GM12865 (cell line): ENCODE measurements around the gene HEY2.
A peak's percentile ranks its signal among the peaks of the same experiment; 100 is the strongest.
"Not testable (repeated sequence)": the region's sequence is repeated elsewhere in the genome, so short reads cannot be mapped to it uniquely, and the experiment has no call there.

Source experiments
- DNase-seq: peaks from one replicate; pipeline ENCODE4 v3.0.0; 2010; ENCODE audit warnings: low read depth
- H3K4me3 ChIP-seq: 2 replicates; pipeline ENCODE4 v1.5.1; 2011; ENCODE audit warnings: mild to moderate bottlenecking, low read depth, low read length, control low read depth
- TF ChIP-seq, protein P1 (sequence below): IDR thresholded peaks from 2 replicates; pipeline ENCODE4 v1.5.1; 2011; ENCODE audit warnings: low read length, control low read depth, low read depth, inconsistent platforms; ENCODE audit not compliant: insufficient read depth; ENCODE audit errors: missing control alignments

The HEY2 gene

DNA sequence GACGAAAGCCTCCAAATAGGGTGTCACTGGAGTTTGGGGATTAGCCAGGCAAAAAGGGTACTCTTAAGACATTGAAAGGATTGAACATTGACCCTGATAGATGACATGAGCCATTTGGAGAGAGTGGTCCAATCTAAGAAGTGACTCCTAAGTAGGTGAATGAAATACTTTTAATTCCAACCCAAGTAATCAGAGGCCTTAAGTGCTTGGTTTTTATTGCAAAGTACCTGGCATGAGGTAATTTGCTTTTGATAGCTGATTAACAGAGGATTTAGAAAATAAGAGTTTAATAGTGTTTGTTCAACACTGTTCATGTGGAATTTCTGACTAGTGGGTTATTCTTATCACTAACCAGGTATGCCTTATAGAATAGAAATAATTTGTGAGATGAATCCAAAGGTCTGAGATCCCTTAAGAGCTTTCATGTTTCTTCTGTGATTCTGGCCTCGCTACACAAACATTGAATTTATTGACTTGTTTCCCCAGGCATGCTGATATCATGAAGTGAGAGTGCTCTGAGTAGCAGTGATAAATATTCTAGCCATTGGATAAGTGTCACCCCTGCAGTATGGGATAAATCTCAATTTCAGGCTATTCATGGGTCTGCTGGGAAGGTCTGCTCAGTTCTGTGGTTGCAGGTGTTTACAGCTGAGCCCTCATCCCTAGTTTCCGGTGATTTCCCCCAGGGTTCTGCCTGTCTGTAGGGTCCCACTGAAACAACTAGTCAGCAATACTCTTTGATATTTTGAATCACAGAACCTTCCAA, 47.9 kb downstream of the HEY2 start:
- H3K4me3 ChIP-seq = no peak overlapping the region
- TF ChIP-seq, protein P1, sequence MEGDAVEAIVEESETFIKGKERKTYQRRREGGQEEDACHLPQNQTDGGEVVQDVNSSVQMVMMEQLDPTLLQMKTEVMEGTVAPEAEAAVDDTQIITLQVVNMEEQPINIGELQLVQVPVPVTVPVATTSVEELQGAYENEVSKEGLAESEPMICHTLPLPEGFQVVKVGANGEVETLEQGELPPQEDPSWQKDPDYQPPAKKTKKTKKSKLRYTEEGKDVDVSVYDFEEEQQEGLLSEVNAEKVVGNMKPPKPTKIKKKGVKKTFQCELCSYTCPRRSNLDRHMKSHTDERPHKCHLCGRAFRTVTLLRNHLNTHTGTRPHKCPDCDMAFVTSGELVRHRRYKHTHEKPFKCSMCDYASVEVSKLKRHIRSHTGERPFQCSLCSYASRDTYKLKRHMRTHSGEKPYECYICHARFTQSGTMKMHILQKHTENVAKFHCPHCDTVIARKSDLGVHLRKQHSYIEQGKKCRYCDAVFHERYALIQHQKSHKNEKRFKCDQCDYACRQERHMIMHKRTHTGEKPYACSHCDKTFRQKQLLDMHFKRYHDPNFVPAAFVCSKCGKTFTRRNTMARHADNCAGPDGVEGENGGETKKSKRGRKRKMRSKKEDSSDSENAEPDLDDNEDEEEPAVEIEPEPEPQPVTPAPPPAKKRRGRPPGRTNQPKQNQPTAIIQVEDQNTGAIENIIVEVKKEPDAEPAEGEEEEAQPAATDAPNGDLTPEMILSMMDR = no peak

DNA sequence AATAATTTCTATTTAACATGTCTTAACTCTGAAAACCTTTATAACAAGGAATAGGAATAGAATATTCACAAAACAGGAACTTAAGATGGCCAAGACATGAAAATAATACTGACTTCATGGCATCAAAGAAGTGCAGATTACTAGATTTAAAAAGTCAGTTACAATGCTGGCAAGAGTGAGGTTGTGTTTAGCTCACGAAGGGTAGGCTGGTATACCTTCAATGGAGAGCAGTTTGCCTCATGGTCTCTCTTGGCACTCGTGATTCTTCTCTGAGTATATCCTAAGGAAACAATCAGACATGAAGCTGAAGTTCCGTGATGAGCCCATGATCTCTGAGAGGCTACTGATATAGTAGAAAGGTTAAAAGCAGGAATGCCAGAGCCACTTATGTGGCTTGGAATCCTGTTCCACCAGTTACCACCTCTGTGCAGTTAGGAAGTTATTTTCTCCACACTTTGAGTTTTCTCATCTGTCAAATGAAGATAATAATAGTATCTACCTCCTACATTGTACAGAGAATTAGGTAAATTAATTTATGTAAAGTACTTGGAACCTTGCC, 48.5 kb downstream of the HEY2 start:
- DNase-seq = no peak
- TF ChIP-seq, protein P1 = no peak
- no peak overlapping the region for H3K4me3 ChIP-seq

More for the DNA sequence above, 47.9 kb downstream of the HEY2 start:
- no peak for DNase-seq

DNA sequence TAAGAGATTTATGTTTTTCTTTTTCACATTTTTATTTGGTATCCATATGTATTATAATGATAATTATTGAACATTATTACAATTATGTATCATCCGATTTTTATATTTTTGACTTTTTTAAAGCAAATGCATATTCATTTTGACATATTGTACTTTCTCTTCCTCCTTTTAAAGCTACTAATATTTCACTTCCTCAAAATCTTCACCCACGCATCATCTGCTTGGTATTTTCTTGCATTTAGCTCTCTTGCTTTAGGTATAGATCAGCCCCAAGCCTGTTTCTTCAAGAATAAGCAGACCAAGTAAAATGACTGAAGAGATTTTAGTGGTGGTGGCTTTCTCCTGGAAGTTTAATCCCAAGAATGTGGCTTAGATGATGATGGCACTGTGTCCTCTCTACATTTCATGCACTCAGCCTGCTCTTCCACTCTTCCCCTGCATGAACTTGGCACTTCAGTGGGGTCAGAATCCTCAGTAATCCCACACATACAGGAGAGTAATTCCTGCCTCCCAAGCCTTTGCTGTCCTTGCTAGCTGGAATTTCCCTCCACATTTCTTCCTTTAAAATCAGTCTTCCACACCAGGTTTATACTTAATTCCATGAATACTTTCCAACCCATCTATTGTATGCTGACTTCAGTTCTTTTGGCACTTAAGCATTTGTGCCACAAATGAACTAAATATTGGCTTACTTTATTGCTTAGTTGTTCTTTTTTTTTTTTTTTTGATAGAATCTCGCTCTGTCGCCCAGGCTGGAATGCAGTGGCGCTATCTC, 49.5 kb downstream of the HEY2 start:
- H3K4me3 ChIP-seq = peak overlapping the region; percentile 19; the same call in 1 of the 2 replicates
- TF ChIP-seq, protein P1 = no peak
- peak; percentile 81 for DNase-seq

DNA sequence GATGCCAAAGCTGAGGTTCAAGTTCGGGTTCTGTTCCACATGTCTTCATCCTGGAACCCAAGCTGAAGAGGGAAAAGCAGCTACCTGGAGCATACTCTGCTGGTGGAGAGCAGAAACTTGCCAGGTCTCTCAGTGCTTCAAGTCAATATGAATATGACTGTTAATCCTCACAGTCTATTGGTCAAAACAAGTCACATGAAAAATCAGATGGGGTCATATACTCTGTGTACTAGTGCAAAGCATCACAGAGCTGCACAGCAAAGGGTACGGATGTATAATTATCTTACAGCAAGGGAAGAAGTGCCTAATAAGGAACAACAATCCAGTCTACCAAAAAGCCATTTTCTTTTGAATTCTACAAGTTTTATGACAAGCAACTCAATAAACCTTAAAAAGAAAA, 53.0 kb downstream of the HEY2 start:
- H3K4me3 ChIP-seq = no peak overlapping the region
- DNase-seq = no peak
- TF ChIP-seq, protein P1 = no peak

DNA sequence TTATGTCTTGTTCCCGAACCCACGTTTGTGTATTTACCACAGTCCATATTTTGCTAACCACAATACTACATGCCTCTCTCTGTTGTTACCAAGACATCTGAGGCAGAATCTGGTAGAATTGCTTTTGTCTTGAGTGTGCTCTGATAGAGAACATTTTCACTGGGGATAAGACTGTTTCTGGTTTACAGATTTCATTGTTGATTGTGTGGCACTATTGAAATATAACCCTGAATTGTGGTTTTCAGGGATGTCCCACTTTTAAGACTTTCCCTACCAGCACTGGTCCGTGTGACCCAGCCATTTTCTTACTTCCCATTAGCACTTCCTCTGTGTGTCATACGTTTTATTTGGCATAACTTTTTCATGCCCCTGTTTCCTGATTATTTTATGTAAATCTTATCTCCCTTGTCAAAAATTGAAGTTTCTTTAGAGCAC, 53.5 kb downstream of the HEY2 start:
- TF ChIP-seq, protein P1 = no peak
- DNase-seq = peak; percentile 40
- no peak overlapping the region for H3K4me3 ChIP-seq

DNA sequence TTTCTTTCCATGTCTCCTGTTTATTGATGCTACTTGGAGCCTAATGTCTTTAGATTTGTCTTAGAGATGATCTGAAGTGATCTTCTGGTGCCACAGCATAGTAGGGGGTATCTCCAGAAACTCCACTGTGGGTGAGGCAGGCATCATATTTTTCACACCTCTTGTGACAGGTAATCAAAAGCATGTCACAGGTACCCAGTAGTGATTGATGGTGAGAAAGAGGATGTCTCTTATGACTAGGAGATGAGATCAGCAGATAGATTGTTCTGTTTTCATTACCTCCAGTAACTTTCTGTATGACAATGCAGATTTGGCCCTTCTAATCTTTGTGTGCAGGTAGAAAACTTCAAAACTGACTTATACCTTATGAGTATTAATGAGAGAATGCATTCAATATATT, 54.8 kb downstream of the HEY2 start:
- peak; percentile 75 for DNase-seq
- TF ChIP-seq, protein P1 = no peak
- no peak overlapping the region for H3K4me3 ChIP-seq

DNA sequence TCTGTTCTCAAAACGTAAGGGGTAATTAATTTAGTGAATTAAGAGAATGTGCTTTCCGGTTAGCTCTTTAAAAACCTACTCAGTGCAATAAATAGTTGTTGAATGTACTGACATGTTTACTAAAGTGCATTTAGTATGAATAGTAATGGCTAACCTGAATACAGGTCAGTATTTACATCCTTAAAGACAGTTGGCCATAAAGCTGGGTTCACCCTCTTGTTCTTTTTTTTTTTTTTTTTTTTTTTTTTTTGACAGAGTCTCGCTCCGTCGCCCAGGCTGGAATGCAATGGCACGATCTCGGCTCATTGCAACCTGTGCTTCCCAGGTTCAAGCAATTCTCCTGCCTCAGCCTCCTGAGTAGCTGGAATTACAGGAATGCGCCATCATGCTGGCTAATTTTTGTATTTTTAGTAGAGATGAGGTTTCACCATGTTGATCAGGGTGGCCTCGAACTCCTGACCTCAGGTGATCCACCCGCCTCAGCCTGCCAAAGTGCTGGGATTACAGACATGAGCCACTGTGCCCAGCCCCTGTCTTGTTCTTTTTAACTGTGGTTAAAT, 55.5 kb downstream of the HEY2 start:
- DNase-seq, H3K4me3 ChIP-seq: not testable (repeated sequence)
